ENCODE results near the gene MAP3K5. TPM values are rescaled to one million over a fixed set of nuclear protein-coding genes. Genes with fewer than 3 reads are reported as not detected.
"Not testable (repeated sequence)": the region's sequence is repeated elsewhere in the genome, so short reads cannot be mapped to it uniquely, and the experiment has no call there.

Gene MAP3K5
- total and polyA plus RNA-seq, 2 of the 8 experiments (the other 6 are each of a cell fraction or from before 2014, with no cell fraction given): 0.63 to 2.6 TPM

- H3K9me3 ChIP-seq (ENCODE audit: insufficient read depth in 2 of 2, low read depth in 1 of 2, low read length in 1 of 2); H3K36me3 ChIP-seq (ENCODE audit: control insufficient read depth in 2 of 4, insufficient read depth in 4 of 4, low read length in 3 of 4); CTCF ChIA-PET (ENCODE audit: partially characterized antibody); FAIRE-seq; POLR2A ChIA-PET (ENCODE audit: partially characterized antibody); H3K9ac ChIP-seq (replicated peaks in 1 of 4; ENCODE audit: extremely low read depth in 1 of 4, low read depth in 3 of 4, low read length in 3 of 4); DNase-seq (ENCODE audit: low read depth in 1 of 2, low spot score in 2 of 2); H2BK12ac ChIP-seq (ENCODE audit: low read depth, low read length); H4K5ac ChIP-seq (ENCODE audit: insufficient read length, low read depth, low read length); H3K27me3 ChIP-seq (replicated peaks in 1 of 4; ENCODE audit: control insufficient read depth in 3 of 4, extremely low read depth in 1 of 4, insufficient read depth in 3 of 4, low read length in 3 of 4); H3K79me1 ChIP-seq (ENCODE audit: low read depth, low read length); H2AK5ac ChIP-seq (ENCODE audit: low read depth, low read length); H2AFZ ChIP-seq (ENCODE audit: low read length); H2BK5ac ChIP-seq (ENCODE audit: low read depth, low read length); H3K18ac ChIP-seq (ENCODE audit: extremely low read depth, low read length); H3K79me2 ChIP-seq (ENCODE audit: control insufficient read depth in 1 of 2, insufficient read depth in 2 of 2, low read length in 2 of 2); H2BK120ac ChIP-seq (replicated peaks; ENCODE audit: low read depth, low read length); H3K56ac ChIP-seq (replicated peaks; ENCODE audit: insufficient read length, low read depth, low read length); H3K4me1 ChIP-seq (replicated peaks in 1 of 4; ENCODE audit: control insufficient read depth in 3 of 4, insufficient read depth in 4 of 4, low read length in 3 of 4); H3K23ac ChIP-seq (ENCODE audit: insufficient read length); H3K4me2 ChIP-seq (ENCODE audit: insufficient read depth in 1 of 2, low read depth in 2 of 2, low read length in 2 of 2); H4K8ac ChIP-seq (ENCODE audit: extremely low read depth, insufficient read depth, low read length); H3K4ac ChIP-seq (replicated peaks; ENCODE audit: insufficient read length, low read depth, low read length); H3K23me2 ChIP-seq (ENCODE audit: low read depth, low read length); H4K91ac ChIP-seq (replicated peaks; ENCODE audit: insufficient read length, low read length); H3K27ac ChIP-seq (ENCODE audit: low read depth, low read length); H2BK20ac ChIP-seq (ENCODE audit: low read length); H4K20me1 ChIP-seq (replicated peaks in 1 of 2; ENCODE audit: control insufficient read depth in 1 of 2, insufficient read depth in 2 of 2, low read length in 2 of 2); H3K4me3 ChIP-seq (ENCODE audit: extremely low read depth in 1 of 4, insufficient read depth in 2 of 4, low read depth in 3 of 4, low read length in 4 of 4); H2BK15ac ChIP-seq (ENCODE audit: low read length); H3K14ac ChIP-seq (ENCODE audit: insufficient read length): not testable (repeated sequence)
- WGBS, 2 experiments (ENCODE audit: extremely low coverage in 1 of 2, insufficient coverage in 1 of 2, insufficient read length in 1 of 2, insufficient replicate concordance in 2 of 2, low coverage in 1 of 2, low lambda C conversion rate in 2 of 2, missing lambda C conversion rate in 1 of 2): 77% methylated on average over 1 of the region's 1 CpG; no CpG with 5 or more reads in 1 of the 2 experiments
Measured at GRCh38 chr6:136815608-136816007, 23.3 kb upstream of the MAP3K5 start.

Data from H1 (cell line).